Effector memory CD4-positive, alpha-beta T cell (primary cell): ENCODE data around the gene VIPR1.

Experiments used
- DNase-seq, 3 donors: peaks; one replicate each; pipeline ENCODE4 v3.0.0-alpha.2; 2020
- H3K27ac ChIP-seq: 2 replicates; pipeline ENCODE4 v1.7.0; 2013; ENCODE audit warnings: mild to moderate bottlenecking, low read length, moderate library complexity; ENCODE audit not compliant: insufficient read depth, poor library complexity, severe bottlenecking
- H3K27me3 ChIP-seq: replicated peaks from 2 replicates; pipeline ENCODE4 v1.7.0; 2013; ENCODE audit warnings: mild to moderate bottlenecking, low read length; ENCODE audit not compliant: insufficient read depth, control insufficient read depth, poor library complexity, severe bottlenecking
- H3K36me3 ChIP-seq: 2 replicates; pipeline ENCODE4 v1.7.0; 2013; ENCODE audit warnings: mild to moderate bottlenecking, low read length, moderate library complexity; ENCODE audit not compliant: control insufficient read depth, insufficient read depth
- H3K4me1 ChIP-seq: 2 replicates; pipeline ENCODE4 v1.7.0; 2013; ENCODE audit warnings: low read length, mild to moderate bottlenecking; ENCODE audit not compliant: control insufficient read depth, insufficient read depth, poor library complexity, severe bottlenecking
- H3K4me3 ChIP-seq: 2 replicates; pipeline ENCODE4 v1.7.0; 2013; ENCODE audit warnings: low read length, low read depth, mild to moderate bottlenecking; ENCODE audit not compliant: insufficient read depth, poor library complexity, severe bottlenecking
- H3K9me3 ChIP-seq: 2 replicates; pipeline ENCODE4 v1.7.0; 2013; ENCODE audit warnings: mild to moderate bottlenecking, low read length, moderate library complexity; ENCODE audit not compliant: control insufficient read depth

Gene VIPR1

DNA sequence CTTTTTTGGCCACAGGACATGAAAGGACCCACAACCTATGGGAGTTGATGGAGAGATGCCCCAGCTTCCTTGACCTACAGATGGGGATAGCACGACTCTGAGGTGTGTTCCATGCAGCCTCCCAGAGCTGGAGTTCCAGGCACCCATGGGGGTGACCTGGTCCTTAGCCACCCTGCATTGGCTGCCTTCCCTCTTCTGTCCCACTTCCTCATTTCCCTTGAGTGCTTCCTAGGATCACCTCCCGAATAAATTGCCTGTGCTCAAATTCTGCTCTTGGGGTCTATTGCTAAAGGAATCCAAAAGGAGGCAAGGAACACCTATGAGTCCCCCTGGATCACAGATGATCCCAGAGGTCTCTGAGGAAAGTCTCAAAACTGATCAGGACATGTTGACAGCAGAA is 24.7 kb upstream of the VIPR1 start:
- H3K4me1 ChIP-seq = no peaks in the 10 kb centered on the region
- H3K27ac ChIP-seq = no peak overlapping the region
- H3K36me3 ChIP-seq = no peaks in the 10 kb centered on the region
- H3K4me3 ChIP-seq = no peak overlapping the region
- H3K9me3 ChIP-seq = peaks cover 3% of the 10 kb centered on the region
- H3K27me3 ChIP-seq = no peaks in the 10 kb centered on the region
- no peak for DNase-seq

DNA sequence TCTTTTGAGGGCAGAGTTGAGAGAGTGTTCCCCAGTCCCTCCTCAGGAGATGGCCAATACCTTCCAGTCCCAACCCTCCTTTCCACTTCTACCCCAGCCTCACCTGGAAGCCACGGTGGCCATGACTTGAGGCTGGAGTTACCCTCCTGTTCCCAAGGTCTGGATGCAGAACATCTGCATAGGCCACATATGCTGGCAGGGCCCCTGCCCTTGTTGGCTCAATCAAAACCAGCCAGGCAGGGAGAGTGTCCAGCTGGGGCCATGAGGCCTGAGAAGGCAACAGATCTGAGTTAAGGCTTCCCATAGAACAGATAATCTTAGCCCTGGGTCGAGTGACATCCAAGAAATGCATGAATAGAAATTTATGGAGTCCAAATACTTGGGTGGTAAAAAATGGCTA is 23.6 kb upstream of the VIPR1 start:
- H3K9me3 ChIP-seq = peaks cover 3% of the 10 kb centered on the region
- no peak overlapping the region for H3K27ac ChIP-seq
- H3K36me3 ChIP-seq = no peaks in the 10 kb centered on the region
- H3K27me3 ChIP-seq = no peaks in the 10 kb centered on the region
- no peak for DNase-seq
- no peaks in the 10 kb centered on the region for H3K4me1 ChIP-seq
- no peak overlapping the region for H3K4me3 ChIP-seq

DNA sequence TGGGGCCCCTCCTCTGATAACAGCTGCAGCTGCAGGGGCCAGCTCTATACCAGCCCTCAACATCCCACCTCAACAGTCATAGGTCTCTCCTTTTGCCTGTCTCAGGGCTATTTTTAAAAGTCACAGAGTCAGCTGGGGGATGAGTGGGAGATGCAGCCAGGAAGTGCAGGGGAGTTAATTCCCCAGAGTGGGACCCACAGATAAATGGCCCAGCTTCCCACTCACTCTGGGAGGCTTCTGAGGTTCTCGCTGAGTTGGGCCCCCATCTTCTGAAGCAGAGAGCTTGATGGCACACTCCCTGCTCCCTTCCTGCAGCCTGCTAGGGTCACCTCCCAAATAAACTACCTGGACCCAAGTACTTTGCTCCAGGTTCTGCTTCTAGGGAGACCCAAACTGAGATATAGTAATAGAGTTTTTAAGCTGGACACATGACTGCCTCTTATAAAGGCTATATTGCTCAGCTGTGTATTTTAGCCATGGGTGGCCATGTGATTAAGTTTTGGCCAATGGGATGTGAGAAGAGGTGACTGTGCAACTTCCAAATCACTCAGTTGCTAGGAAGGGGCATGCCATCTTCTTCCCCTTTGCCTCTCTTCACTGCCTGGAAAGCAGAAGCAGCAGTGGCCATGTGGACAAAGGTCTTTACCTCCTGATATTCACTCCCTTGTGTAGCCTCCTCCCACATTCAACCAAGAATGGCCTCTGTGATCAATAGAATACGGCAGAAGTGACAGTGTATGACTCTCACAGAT is 15.5 kb upstream of the VIPR1 start:
- Histone ChIP-seq H3K27me3 (no peaks in the 10 kb centered on the region), H3K4me3 (no peak overlapping the region), H3K36me3 (no peaks in the 10 kb centered on the region)

DNA sequence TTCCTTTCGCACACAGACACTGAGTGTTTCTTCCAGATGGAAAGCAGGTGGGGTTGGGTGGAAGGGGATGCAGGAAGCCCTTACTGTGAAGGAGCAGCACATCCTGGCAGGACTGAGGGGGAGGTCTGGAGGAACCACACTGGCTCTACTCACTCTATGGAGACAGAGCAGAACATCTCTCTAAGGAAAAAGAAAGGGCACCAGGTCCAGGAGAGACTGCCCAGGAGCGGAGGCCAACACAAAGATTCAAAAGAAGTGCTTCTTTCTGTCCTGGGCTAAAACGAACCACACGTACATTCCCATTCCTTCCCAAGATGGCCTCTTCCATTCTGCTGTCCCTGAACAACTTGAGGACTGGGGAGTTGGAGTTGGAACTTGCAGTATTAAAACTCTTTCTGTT is 13.8 kb upstream of the VIPR1 start:
- DNase-seq = no peak
- H3K27me3 ChIP-seq = no peaks in the 10 kb centered on the region
- no peaks in the 10 kb centered on the region for H3K4me1 ChIP-seq

More for the DNA sequence above, 15.5 kb upstream of the VIPR1 start:
- Histone ChIP-seq H3K27ac (no peak overlapping the region), H3K9me3 (no peaks in the 10 kb centered on the region), H3K4me1 (no peaks in the 10 kb centered on the region)
- DNase-seq = no peak

DNA sequence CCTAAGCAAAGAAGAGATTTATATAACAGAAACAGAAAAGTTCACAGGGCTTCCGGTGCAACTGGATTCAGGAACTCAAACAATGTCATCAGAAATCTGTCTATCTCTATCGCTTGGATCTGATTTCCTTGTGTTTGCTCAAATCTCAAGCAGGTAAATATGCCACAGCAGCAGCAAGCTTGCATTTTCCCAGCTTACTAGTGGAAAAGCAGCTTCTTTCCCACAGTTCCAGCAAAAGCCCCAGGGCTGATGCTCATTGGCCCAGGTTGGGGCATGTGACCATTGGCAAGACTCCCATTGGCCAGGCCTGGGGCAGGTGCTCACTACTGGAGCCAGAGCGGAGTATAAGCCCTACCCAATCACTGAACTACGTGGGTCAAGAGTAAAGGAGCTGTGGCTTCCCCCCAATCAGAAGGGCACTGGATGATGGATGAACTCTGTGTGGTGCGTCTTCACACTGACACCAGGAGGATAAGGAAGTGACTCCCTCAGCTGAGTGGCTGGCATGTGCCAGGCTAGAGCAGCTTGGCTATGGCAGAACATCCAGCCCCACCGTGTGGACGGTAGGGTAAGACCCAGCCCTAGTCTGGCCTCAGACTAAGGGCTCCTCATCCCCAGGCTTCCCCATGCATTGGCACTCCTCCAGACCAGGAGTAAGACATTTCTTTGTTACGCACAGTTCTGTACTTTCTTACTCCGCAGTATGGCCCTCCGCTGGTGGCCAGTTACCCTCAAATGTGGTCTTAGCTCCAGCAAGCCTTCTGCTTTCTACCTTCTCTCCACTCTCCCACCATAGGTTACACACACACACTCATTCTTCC is 13.1 kb upstream of the VIPR1 start:
- no peaks in the 10 kb centered on the region for H3K36me3 ChIP-seq
- no peak overlapping the region for H3K4me3 ChIP-seq
- H3K4me1 ChIP-seq = no peaks in the 10 kb centered on the region
- DNase-seq = no peak
- no peak overlapping the region for H3K27ac ChIP-seq
- no peaks in the 10 kb centered on the region for H3K27me3 ChIP-seq
- no peaks in the 10 kb centered on the region for H3K9me3 ChIP-seq

More for the DNA sequence above, 13.8 kb upstream of the VIPR1 start:
- Histone ChIP-seq H3K27ac (no peak overlapping the region), H3K9me3 (no peaks in the 10 kb centered on the region), H3K4me3 (no peak overlapping the region), H3K36me3 (no peaks in the 10 kb centered on the region)

DNA sequence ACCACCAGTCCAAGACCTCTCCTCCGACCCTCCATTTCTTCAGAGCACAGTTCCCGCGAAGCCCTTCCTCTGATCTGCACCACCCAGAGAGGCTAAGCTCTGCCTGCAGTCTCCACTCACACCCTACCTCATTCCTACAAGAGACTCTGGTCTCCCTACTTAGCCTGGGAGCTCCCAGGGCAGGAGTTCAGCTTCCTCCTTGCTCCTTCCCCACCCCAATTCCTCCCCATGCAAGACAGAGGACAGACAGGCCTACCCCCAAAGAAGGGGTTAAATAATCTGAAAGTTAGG is 12.6 kb upstream of the VIPR1 start:
- H3K9me3 ChIP-seq = no peaks in the 10 kb centered on the region
- no peaks in the 10 kb centered on the region for H3K36me3 ChIP-seq
- no peaks in the 10 kb centered on the region for H3K4me1 ChIP-seq
- no peak overlapping the region for H3K27ac ChIP-seq
- no peak for DNase-seq
- H3K4me3 ChIP-seq = no peak overlapping the region
- H3K27me3 ChIP-seq = no peaks in the 10 kb centered on the region

DNA sequence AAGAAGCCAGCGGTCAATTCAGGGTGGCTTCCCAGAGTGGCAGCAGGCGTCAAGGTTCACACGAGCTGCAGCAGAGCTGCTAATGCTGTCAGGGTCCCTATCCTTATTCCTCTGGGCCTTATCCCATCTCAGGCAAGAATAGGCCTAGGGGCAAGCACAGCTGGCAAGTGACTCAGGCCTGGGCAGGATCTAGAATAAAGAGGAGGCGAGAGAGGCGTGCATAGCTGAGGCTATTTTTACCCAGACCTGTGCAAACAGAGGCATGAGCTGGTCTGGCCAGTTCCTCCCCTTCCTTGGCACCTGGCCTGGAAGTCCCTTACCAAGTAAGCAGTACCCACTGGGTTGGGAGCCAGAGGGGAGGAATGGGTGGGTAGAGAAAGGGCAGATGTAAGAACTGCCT is 12.2 kb upstream of the VIPR1 start:
- Histone ChIP-seq H3K4me1 (no peaks in the 10 kb centered on the region), H3K36me3 (no peaks in the 10 kb centered on the region), H3K27me3 (no peaks in the 10 kb centered on the region), H3K27ac (no peak overlapping the region), H3K9me3 (no peaks in the 10 kb centered on the region), H3K4me3 (no peak overlapping the region)
- no peak for DNase-seq

DNA sequence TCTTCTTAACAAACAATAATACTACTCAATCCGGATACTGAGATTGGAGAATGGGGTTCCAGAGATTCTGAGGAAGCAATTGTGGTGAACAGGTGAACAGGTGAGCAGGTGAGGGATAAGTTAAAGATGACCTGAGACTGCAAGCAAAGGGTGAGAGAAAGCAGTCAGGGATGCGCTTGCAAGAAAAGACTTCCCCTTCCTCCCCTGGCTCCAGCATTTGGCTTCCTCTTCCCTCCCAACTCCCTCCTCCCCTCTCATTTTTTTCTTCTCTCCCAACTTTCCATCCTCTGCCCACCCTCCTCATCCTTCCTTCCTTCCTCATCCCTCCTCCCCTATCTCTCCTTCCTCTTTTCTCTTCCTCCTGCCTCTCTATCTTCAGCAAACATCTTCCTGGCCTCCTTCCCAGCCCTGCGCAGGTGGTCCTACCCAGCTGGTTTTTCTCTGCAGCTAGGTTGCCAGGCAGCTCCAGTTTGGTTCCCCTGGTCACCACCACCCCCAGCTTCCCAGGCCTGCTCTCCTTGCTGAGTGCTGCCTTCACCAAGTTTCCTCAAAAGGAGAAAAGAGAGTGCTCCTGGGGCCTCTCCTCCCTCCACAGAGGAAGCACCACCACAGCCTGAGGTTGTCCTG is 10.4 kb upstream of the VIPR1 start:
- no peak for DNase-seq
- H3K4me1 ChIP-seq = no peaks in the 10 kb centered on the region

DNA sequence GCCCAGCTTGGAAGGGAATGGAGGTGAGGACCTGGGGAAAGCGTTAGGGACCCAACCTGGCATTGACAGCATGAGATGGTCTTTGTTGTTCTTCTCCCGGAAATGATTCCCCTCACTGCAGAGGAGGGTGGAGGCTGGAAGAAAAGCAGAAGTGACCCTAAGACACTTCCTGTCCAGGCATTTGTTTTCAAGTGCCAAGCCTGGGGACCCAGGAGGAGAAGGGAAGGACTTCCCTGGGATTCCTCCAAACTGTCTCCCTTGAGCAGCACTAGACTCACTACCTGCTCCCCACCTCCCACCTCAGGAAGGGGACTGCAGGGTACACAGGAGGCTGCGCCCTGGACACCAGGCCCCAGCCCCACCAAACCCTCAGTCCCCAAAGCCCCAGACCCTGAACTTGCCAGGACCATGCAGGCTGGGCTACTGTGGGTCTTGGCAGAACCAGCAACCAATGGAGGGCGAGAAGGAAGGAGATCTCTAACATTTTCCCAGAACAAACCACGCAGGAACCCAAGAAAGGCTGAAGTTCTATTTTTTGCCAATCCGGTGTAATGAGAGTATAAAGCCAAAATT is 9.8 kb upstream of the VIPR1 start:
- Histone ChIP-seq H3K27ac (no peak overlapping the region), H3K4me3 (no peak overlapping the region), H3K27me3 (no peaks in the 10 kb centered on the region), H3K36me3 (no peaks in the 10 kb centered on the region), H3K9me3 (no peaks in the 10 kb centered on the region), H3K4me1 (no peaks in the 10 kb centered on the region)
- no peak for DNase-seq

More for the DNA sequence above, 10.4 kb upstream of the VIPR1 start:
- Histone ChIP-seq H3K27ac (no peak overlapping the region), H3K9me3 (no peaks in the 10 kb centered on the region), H3K36me3 (no peaks in the 10 kb centered on the region), H3K4me3 (no peak overlapping the region), H3K27me3 (no peaks in the 10 kb centered on the region)
